Lower lobe of right lung (tissue), 2 donors: ENCODE results near the gene MTOR. TPM values are rescaled to one million over a fixed set of nuclear protein-coding genes. Genes with fewer than 3 reads are reported as not detected.
"Not testable (repeated sequence)": the region's sequence is repeated elsewhere in the genome, so short reads cannot be mapped to it uniquely, and the experiment has no call there.

Experiments
- ATAC-seq, 2 donors: fragments of 200-7000 bp; cut with Tn5 transposase; one replicate each; pipeline ENCODE4 v1.9.1; 2020 to 2022; ENCODE audit warnings: mild to moderate bottlenecking in 2 of 2, moderate library complexity in 2 of 2
- DNase-seq: peaks from one replicate; pipeline ENCODE4 v3.0.0-alpha.2; 2020
- H3K27ac ChIP-seq: fragments of 200-600 bp; one replicate; pipeline ENCODE4 v1.8.0; 2022
- H3K27me3 ChIP-seq: fragments of 200-600 bp; one replicate; pipeline ENCODE4 v1.8.0; 2022; ENCODE audit warnings: low read depth
- H3K36me3 ChIP-seq: fragments of 200-600 bp; one replicate; pipeline ENCODE4 v1.8.0; 2022; ENCODE audit warnings: mild to moderate bottlenecking
- H3K4me1 ChIP-seq: fragments of 200-600 bp; one replicate; pipeline ENCODE4 v1.8.0; 2022
- H3K4me3 ChIP-seq: fragments of 200-600 bp; one replicate; pipeline ENCODE4 v1.8.0; 2022; ENCODE audit warnings: mild to moderate bottlenecking
- H3K9me3 ChIP-seq: fragments of 200-600 bp; one replicate; pipeline ENCODE4 v1.8.0; 2022
- CTCF ChIP-seq: fragments of 200-600 bp; IDR thresholded peaks from one replicate; pipeline ENCODE4 v1.8.0; 2022; ENCODE audit warnings: antibody characterized with exemption, mild to moderate bottlenecking
- intact Hi-C: fragments of 100-400 bp; cut with DNase I; formaldehyde crosslinking; loops from one replicate; pipeline ENCODE4 v1.11.0; 2022
- total RNA-seq: library from RNA; stranded (reverse); fragmentation: NEBNext Ultra II Directional; extraction: Animal tissue kit (Norgen Biotek cat#: 25700); gene quantifications from one replicate; pipeline ENCODE4 v1.2.1, GENCODE V29; 2021
- donor health status: DM: no; HTN: yes; CAD: no; lungs with severe emphysema.

MTOR gene
- total RNA-seq, 1 donor from 2014 or later, result 33.7 TPM

- no peak for ATAC-seq
- H3K27me3 ChIP-seq, result no peaks in the 10 kb centered on the region
- no peaks in the 10 kb centered on the region for H3K9me3 ChIP-seq
- no peak for DNase-seq
- peak overlapping the region; percentile 85 for H3K4me3 ChIP-seq
- H3K27ac ChIP-seq, result peak overlapping the region; percentile 89
- intact Hi-C loops, result no loop called here
- H3K4me1 ChIP-seq, result peaks cover 11% of the 10 kb centered on the region
- peaks cover 25% of the 10 kb centered on the region for H3K36me3 ChIP-seq
- TF ChIP-seq CTCF, result no peak
Observed at GRCh38 chr1:11100149-11100493, 162.2 kb downstream of the MTOR start.

- ATAC-seq (peak; percentile 98 to 100), DNase-seq (peak; percentile 95)
- intact Hi-C loops, result no loop called here
- H3K27ac ChIP-seq, result peak within 1 kb of the TSS; percentile 89
- peak within 1 kb of the TSS; percentile 85 for H3K4me3 ChIP-seq
- H3K4me1 ChIP-seq, result peaks cover 11% of the 10 kb centered on the region
- H3K36me3 ChIP-seq, result peaks cover 31% of the 10 kb centered on the region
- TF ChIP-seq CTCF, result no peak
- no peaks in the 10 kb centered on the region for H3K9me3 ChIP-seq
- no peaks in the 10 kb centered on the region for H3K27me3 ChIP-seq
Observed at GRCh38 chr1:11099310-11100148, 162.8 kb downstream of the MTOR start, which contains the start of gene EXOSC10. Gene EXOSC10 (minus strand): TSS chr1:11099869. CDS start chr1:11099831, 38 bp downstream.

GRCh38 chr1:11098931-11099309, 163.4 kb downstream of the MTOR start:
- TF ChIP-seq CTCF, result no peak
- no peaks in the 10 kb centered on the region for H3K27me3 ChIP-seq
- H3K27ac ChIP-seq, result peak overlapping the region; percentile 89
- DNase-seq, result no peak
- peak overlapping the region; percentile 85 for H3K4me3 ChIP-seq
- no peaks in the 10 kb centered on the region for H3K9me3 ChIP-seq
- H3K4me1 ChIP-seq, result peaks cover 11% of the 10 kb centered on the region
- H3K36me3 ChIP-seq, result peaks cover 37% of the 10 kb centered on the region
- intact Hi-C loops, result no loop called here
- ATAC-seq, result no peak

GRCh38 chr1:11083784-11084183, 178.6 kb downstream of the MTOR start:
- intact Hi-C loops, ATAC-seq, H3K27ac ChIP-seq, H3K4me1 ChIP-seq, H3K4me3 ChIP-seq, H3K9me3 ChIP-seq, H3K27me3 ChIP-seq, DNase-seq: not testable (repeated sequence)
- H3K36me3 ChIP-seq, result peaks cover 73% of the 10 kb centered on the region

- no peak overlapping the region for H3K4me3 ChIP-seq
- H3K27ac ChIP-seq, result no peak overlapping the region
- H3K27me3 ChIP-seq, result no peaks in the 10 kb centered on the region
- no peak for ATAC-seq
- peaks cover 73% of the 10 kb centered on the region for H3K36me3 ChIP-seq
- intact Hi-C loops, result no loop called here
- no peaks in the 10 kb centered on the region for H3K4me1 ChIP-seq
- TF ChIP-seq CTCF, result no peak
- H3K9me3 ChIP-seq, result no peaks in the 10 kb centered on the region
- DNase-seq, result no peak
Observed at GRCh38 chr1:11080931-11081330, 181.4 kb downstream of the MTOR start.

- DNase-seq (no peak), ATAC-seq (no peak)
- Histone ChIP-seq H3K27ac (no peak overlapping the region), H3K4me1 (no peaks in the 10 kb centered on the region), H3K9me3 (no peaks in the 10 kb centered on the region), H3K36me3 (peaks cover 96% of the 10 kb centered on the region), H3K27me3 (no peaks in the 10 kb centered on the region), H3K4me3 (no peak overlapping the region)
- intact Hi-C loops, result no loop called here
- no peak for TF ChIP-seq CTCF
Observed at GRCh38 chr1:11078631-11079030, 183.7 kb downstream of the MTOR start.

- H3K27ac ChIP-seq, H3K9me3 ChIP-seq, H3K27me3 ChIP-seq, intact Hi-C loops, ATAC-seq, H3K4me1 ChIP-seq, H3K4me3 ChIP-seq: not testable (repeated sequence)
- peaks cover 99% of the 10 kb centered on the region for H3K36me3 ChIP-seq
- peak; percentile 1 for DNase-seq
Observed at GRCh38 chr1:11073398-11073797, 189.0 kb downstream of the MTOR start.
